ENCODE measurements around the gene ZCCHC9.
"Not testable (repeated sequence)": the region's sequence is repeated elsewhere in the genome, so short reads cannot be mapped to it uniquely, and the experiment has no call there.

GRCh38 chr5:81338213-81338612, 36.8 kb downstream of the ZCCHC9 start:
- TF ChIP-seq, protein P1, sequence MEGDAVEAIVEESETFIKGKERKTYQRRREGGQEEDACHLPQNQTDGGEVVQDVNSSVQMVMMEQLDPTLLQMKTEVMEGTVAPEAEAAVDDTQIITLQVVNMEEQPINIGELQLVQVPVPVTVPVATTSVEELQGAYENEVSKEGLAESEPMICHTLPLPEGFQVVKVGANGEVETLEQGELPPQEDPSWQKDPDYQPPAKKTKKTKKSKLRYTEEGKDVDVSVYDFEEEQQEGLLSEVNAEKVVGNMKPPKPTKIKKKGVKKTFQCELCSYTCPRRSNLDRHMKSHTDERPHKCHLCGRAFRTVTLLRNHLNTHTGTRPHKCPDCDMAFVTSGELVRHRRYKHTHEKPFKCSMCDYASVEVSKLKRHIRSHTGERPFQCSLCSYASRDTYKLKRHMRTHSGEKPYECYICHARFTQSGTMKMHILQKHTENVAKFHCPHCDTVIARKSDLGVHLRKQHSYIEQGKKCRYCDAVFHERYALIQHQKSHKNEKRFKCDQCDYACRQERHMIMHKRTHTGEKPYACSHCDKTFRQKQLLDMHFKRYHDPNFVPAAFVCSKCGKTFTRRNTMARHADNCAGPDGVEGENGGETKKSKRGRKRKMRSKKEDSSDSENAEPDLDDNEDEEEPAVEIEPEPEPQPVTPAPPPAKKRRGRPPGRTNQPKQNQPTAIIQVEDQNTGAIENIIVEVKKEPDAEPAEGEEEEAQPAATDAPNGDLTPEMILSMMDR (IDR thresholded peaks at IDR 0.05; ENCODE audit: low read length): not testable (repeated sequence)
- TF ChIP-seq EZH2phosphoT487 (IDR thresholded peaks at IDR 0.05; ENCODE audit: low read length): not testable (repeated sequence)

Data from MM.1S (cell line).